HepG2 (cell line): ENCODE results near the gene MAP2K5.

Source experiments
- FOXM1 ChIP-seq: sonication (generic); formaldehyde crosslinking; IDR thresholded peaks from 2 replicates; pipeline ENCODE4 v1.5.0; 2020; ENCODE audit warnings: missing genetic modification reagents
- GABPA ChIP-seq, 2 experiments: IDR thresholded peaks; 2 replicates each; pipeline ENCODE4 v1.6.1; 2011 to 2016; ENCODE audit warnings: low read depth in 2 of 2, low read length in 1 of 2, missing biosample characterization in 1 of 2, missing genetic modification characterization in 1 of 2

GRCh38 chr15:67755264-67755663 lies 212.8 kb downstream of the MAP2K5 start:
- no peak for TF ChIP-seq FOXM1
- no peak for TF ChIP-seq GABPA (IDR thresholded peaks at IDR 0.05; ENCODE audit: low read depth, low read length)
- TF ChIP-seq GABPA (CRISPR knock-in tag; IDR thresholded peaks at IDR 0.05; ENCODE audit: low read depth), result no peak
